Activated CD4-positive, alpha-beta memory T cell treated with anti-CD3 and anti-CD28 coated beads for 36 hours (primary cell): ENCODE data around the gene SPECC1L. TPM values are rescaled to one million over a fixed set of nuclear protein-coding genes. Genes with fewer than 3 reads are reported as not detected.
A peak's percentile ranks its signal among the peaks of the same experiment; 100 is the strongest.

Experiments used
- CTCF ChIA-PET: fragments of 350-600 bp; sonication (Branson Sonifier 250); formaldehyde crosslinking; loops from one replicate; lab custom pipeline; 2021; ENCODE audit warnings: antibody characterized with exemption, inconsistent platforms; lab: Charles Lee
- POLR2A ChIA-PET: fragments of 350-600 bp; sonication (Branson Sonifier 250); formaldehyde crosslinking; loops from one replicate; lab custom pipeline; 2021; ENCODE audit warnings: antibody characterized with exemption; lab: Charles Lee
- DNase-seq: peaks from one replicate; pipeline ENCODE4 v3.0.0-alpha.2; 2020
- H3K27ac Mint-ChIP-seq: one replicate; pipeline ENCODE4 v1.8.0; 2021; ENCODE audit warnings: mixed read lengths
- H3K27me3 Mint-ChIP-seq: one replicate; pipeline ENCODE4 v1.8.0; 2021; ENCODE audit warnings: mixed read lengths
- H3K36me3 Mint-ChIP-seq: one replicate; pipeline ENCODE4 v1.8.0; 2021; ENCODE audit warnings: mixed read lengths
- H3K4me1 Mint-ChIP-seq: one replicate; pipeline ENCODE4 v1.8.0; 2021; ENCODE audit warnings: low read depth, mixed read lengths
- H3K4me3 Mint-ChIP-seq: one replicate; pipeline ENCODE4 v1.8.0; 2021; ENCODE audit warnings: mild to moderate bottlenecking, mixed read lengths
- H3K9me3 Mint-ChIP-seq: one replicate; pipeline ENCODE4 v1.8.0; 2021; ENCODE audit warnings: mixed read lengths
- intact Hi-C: fragments of 100-400 bp; cut with micrococcal nuclease; formaldehyde crosslinking; loops from one replicate; pipeline ENCODE4 v1.15.1; 2023
- total RNA-seq, 2 experiments: library from RNA; stranded (reverse); gene quantifications; one replicate each; pipeline ENCODE4 v1.2.3, GENCODE V29; 2021

SPECC1L gene
- total RNA-seq, 2 experiments from 2014 or later, result 27.7 to 34.3 TPM

- DNase-seq, result peak; percentile 35
- H3K36me3 Mint-ChIP-seq, result peaks cover 14% of the 10 kb centered on the region
- no peak overlapping the region for H3K27ac Mint-ChIP-seq
- H3K4me3 Mint-ChIP-seq, result peak overlapping the region; percentile 5
- intact Hi-C loops, result loop anchor here (2.0 to 5.0 kb wide), 2 partner anchors 35 to 73 kb away; no protein-coding TSS in a partner anchor
- ChIA-PET CTCF (interaction anchor here (1.2 kb wide), 1 partner anchor 157 kb away, joined by 3 read pairs; no protein-coding TSS in a partner anchor), POLR2A (interaction anchor here (0.6 to 1.6 kb wide), 3 partner anchors 69 to 115 kb away, joined by 3 to 7 read pairs (median 3); no protein-coding TSS in a partner anchor)
- no peaks in the 10 kb centered on the region for H3K9me3 Mint-ChIP-seq
- no peaks in the 10 kb centered on the region for H3K27me3 Mint-ChIP-seq
- peaks cover 36% of the 10 kb centered on the region for H3K4me1 Mint-ChIP-seq
Measured at GRCh38 chr22:24400034-24400725, 129.5 kb downstream of the SPECC1L start.

DNA sequence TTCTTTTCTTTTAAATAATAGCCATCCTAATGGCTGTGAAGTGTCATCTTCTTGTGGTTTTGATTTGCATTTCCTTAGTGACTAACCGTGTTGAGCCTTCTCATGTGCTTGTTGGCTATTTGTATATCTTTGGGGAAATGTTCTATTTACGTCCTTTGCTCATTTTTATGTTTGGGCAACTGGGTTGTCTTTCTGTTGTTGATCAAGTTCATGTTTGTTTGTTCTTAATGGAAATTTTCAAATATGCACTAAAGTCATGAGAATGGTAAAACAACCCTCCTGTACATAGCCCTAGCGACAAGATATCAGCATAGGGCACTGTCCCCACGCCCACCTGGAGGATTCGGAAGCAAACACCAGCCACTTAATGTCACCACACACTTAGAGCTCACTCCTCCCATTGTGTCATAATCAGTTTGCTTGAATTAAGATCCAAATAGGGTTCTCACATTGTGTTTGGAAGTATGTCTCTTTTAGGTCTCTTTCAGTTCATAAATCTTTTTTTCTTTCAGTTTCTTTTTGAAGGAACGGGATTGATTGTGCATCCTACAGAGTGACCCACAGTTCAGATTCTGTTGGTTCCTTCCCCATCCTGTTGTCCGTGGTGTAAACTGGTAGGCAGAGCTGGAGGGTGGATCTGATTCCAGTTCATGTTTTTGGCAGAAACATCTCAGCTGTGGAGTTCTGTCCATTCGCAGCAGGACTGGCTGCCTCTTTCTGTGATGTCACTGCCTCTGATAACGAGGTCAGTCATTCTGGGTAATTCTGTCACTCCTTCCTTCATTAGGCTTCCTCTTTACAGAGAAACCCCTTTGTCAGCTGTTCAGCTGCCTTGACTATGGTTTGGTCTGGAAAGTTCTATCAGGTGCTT, 130.3 kb downstream of the SPECC1L start:
- DNase-seq, result no peak
- Mint-ChIP-seq H3K4me3 (peak overlapping the region; percentile 32), H3K36me3 (peaks cover 9% of the 10 kb centered on the region), H3K4me1 (peaks cover 36% of the 10 kb centered on the region), H3K9me3 (no peaks in the 10 kb centered on the region), H3K27ac (peak overlapping the region; percentile 36), H3K27me3 (no peaks in the 10 kb centered on the region)
- intact Hi-C loops, result loop anchor here (2.0 to 5.0 kb wide), 2 partner anchors 34 to 74 kb away; no protein-coding TSS in a partner anchor
- ChIA-PET CTCF (no interaction called here), POLR2A (interaction anchor here (1.3 to 1.6 kb wide), 2 partner anchors 86 to 116 kb away, joined by 3 to 7 read pairs; no protein-coding TSS in a partner anchor)

- Mint-ChIP-seq H3K4me1 (peaks cover 36% of the 10 kb centered on the region), H3K27ac (no peak overlapping the region), H3K4me3 (no peak overlapping the region), H3K27me3 (no peaks in the 10 kb centered on the region), H3K36me3 (peaks cover 4% of the 10 kb centered on the region), H3K9me3 (no peaks in the 10 kb centered on the region)
- ChIA-PET CTCF (no interaction called here), POLR2A (no interaction called here)
- DNase-seq, result no peak
- intact Hi-C loops, result loop anchor here (2.0 to 5.0 kb wide), 2 partner anchors 33 to 75 kb away; no protein-coding TSS in a partner anchor
Measured at GRCh38 chr22:24401931-24402367, 131.3 kb downstream of the SPECC1L start.

DNA sequence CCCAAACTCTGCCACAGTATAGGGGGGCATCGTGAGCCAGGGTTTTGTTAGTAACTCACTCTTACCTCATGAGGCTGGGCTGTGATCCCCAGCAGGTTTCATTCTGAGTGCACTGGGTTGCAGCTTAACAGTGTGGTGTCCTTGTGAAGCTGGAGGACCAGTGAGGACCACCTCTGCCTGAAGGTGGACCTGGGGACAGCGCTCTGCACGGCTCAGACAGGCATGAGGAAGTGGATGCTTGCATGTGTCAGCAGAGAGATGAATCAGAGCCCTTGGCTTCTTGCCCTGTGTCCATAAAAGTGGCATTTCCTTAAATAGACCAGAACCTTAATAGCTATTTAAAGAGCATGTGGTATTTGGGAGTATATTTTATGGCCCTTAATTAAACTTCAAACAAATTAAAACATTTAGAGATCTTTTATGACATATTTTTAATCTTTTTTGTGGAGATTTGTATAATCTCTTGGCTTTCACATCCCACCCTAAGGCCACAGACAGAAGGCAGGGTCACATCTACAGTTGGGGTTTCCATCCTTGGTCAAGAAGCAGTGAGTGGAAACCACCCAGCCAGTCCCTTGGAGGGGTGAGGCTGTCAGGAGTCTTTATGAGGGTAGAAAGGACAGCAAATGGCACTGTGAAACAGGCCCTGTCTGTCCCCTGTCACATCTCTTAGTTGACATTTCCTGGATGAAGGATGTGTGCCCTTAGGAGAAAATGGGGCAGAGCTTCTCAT, 132.0 kb downstream of the SPECC1L start:
- Mint-ChIP-seq H3K4me3 (no peak overlapping the region), H3K9me3 (no peaks in the 10 kb centered on the region), H3K27me3 (no peaks in the 10 kb centered on the region), H3K4me1 (peaks cover 41% of the 10 kb centered on the region), H3K27ac (peak overlapping the region; percentile 16), H3K36me3 (peaks cover 4% of the 10 kb centered on the region)
- DNase-seq, result no peak
- ChIA-PET CTCF (no interaction called here), POLR2A (interaction anchor here (0.9 kb wide), 1 partner anchor 25 kb away, joined by 3 read pairs; the partner anchor contains the start of gene ADORA2A)
- intact Hi-C loops, result loop anchor here (5.0 kb wide), 1 partner anchor 75 kb away; no protein-coding TSS in a partner anchor

GRCh38 chr22:24403346-24403745, 132.7 kb downstream of the SPECC1L start:
- H3K27ac Mint-ChIP-seq, result no peak overlapping the region
- peaks cover 37% of the 10 kb centered on the region for H3K4me1 Mint-ChIP-seq
- intact Hi-C loops, result loop anchor here (5.0 kb wide), 1 partner anchor 76 kb away; no protein-coding TSS in a partner anchor
- peaks cover 4% of the 10 kb centered on the region for H3K36me3 Mint-ChIP-seq
- no peak for DNase-seq
- H3K4me3 Mint-ChIP-seq, result no peak overlapping the region
- H3K9me3 Mint-ChIP-seq, result no peaks in the 10 kb centered on the region
- ChIA-PET CTCF (no interaction called here), POLR2A (interaction anchor here (0.9 kb wide), 1 partner anchor 24 kb away, joined by 3 read pairs; the partner anchor contains the start of gene ADORA2A)
- no peaks in the 10 kb centered on the region for H3K27me3 Mint-ChIP-seq

DNA sequence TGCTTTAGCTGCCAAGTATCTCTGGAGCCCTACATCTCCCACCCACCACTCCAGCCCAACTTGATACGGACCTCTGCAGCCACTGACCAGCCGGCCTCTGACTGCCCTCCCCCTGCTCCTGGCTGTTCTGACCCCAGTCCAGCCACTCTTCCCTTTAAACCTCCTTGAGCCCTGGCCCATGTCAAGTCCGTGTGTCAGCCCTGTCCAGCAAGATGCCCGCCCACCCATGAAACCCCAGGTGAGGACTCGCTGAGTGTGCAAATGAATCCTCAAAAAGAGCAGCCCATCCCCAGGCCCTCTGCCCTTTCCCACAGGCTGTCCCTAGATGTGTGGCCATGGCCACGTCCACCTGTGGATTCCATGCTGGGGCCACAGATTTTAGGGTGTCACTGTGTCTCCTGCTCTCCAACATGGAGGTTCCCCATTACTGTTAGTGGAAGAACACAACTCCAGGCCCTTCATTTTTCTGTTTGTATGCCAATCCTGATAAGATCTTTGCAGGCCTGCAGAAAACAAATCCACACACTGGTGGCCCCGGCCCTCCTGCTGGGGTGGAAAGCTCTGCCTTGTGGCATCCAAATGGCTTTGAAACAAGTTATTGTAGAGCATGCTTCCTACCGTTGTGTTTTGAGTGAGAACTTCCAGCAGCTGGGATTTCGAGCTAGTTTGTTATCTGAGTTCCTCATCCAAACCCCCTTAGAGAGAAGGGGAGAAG, 134.1 kb downstream of the SPECC1L start:
- Mint-ChIP-seq H3K36me3 (peaks cover 4% of the 10 kb centered on the region), H3K27ac (no peak overlapping the region), H3K4me1 (peaks cover 39% of the 10 kb centered on the region), H3K9me3 (no peaks in the 10 kb centered on the region), H3K27me3 (no peaks in the 10 kb centered on the region), H3K4me3 (no peak overlapping the region)
- intact Hi-C loops, result loop anchor here (5.0 kb wide), 1 partner anchor 77 kb away; no protein-coding TSS in a partner anchor
- DNase-seq, result no peak
- ChIA-PET POLR2A (no interaction called here), CTCF (no interaction called here)

GRCh38 chr22:24405631-24406321, 135.1 kb downstream of the SPECC1L start:
- no peak for DNase-seq
- ChIA-PET POLR2A (no interaction called here), CTCF (interaction anchor here (1.8 kb wide), 1 partner anchor 17 kb away, joined by 6 read pairs; no protein-coding TSS in a partner anchor)
- no peak overlapping the region for H3K4me3 Mint-ChIP-seq
- no peaks in the 10 kb centered on the region for H3K9me3 Mint-ChIP-seq
- no peaks in the 10 kb centered on the region for H3K27me3 Mint-ChIP-seq
- intact Hi-C loops, result no loop called here
- no peak overlapping the region for H3K27ac Mint-ChIP-seq
- peaks cover 5% of the 10 kb centered on the region for H3K36me3 Mint-ChIP-seq
- peaks cover 38% of the 10 kb centered on the region for H3K4me1 Mint-ChIP-seq

DNA sequence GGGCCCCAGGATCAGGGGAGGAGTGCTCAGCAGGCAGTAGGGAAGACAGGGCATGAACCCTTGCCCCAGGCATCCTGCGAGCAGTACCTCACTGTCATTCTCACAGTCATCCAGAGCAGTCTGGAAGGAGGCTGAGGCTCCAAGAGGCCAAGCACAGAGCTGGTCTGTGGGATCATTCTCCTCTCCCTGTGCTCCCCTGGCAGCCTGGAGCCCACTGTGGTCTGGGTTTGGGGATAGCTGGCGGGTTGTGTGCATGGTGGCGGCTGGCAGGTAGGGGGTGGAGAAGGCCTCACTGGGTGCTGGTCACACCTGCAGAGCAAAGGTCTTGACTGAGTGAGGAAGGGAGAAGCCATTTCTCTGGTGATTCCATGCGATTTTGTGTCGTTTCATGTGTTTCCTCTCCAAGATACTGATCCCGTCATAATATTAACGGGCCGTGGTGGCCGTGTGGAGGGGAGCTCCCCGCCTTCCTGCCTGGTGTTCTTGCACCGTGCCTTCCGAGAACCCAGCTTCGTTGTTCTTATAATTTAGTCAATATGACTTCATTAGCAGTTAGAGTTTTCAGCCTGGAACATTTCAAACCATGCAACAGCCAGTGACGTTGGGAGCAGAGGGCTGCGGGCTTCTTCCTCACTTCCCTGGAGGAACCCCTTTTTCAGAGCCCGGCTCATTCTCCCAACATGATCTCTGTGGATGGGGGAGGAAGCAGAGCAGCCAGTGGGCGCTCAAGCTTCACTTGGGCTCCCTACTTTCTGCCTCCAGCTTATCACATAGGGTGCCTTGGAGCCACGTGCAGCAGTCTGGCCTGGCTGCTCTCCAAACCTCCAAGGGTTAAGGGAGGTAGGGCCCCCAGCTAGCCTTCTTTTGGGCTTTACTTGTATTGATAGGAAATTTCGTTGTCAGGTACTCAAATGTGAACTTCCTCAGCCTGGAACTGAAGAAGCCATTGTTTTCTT, 136.0 kb downstream of the SPECC1L start:
- Mint-ChIP-seq H3K4me3 (no peak overlapping the region), H3K4me1 (peaks cover 30% of the 10 kb centered on the region), H3K9me3 (no peaks in the 10 kb centered on the region), H3K27me3 (no peaks in the 10 kb centered on the region), H3K36me3 (peaks cover 2% of the 10 kb centered on the region), H3K27ac (no peak overlapping the region)
- ChIA-PET CTCF (interaction anchor here (1.8 kb wide), 1 partner anchor 16 kb away, joined by 6 read pairs; no protein-coding TSS in a partner anchor), POLR2A (no interaction called here)
- intact Hi-C loops, result no loop called here
- no peak for DNase-seq

DNA sequence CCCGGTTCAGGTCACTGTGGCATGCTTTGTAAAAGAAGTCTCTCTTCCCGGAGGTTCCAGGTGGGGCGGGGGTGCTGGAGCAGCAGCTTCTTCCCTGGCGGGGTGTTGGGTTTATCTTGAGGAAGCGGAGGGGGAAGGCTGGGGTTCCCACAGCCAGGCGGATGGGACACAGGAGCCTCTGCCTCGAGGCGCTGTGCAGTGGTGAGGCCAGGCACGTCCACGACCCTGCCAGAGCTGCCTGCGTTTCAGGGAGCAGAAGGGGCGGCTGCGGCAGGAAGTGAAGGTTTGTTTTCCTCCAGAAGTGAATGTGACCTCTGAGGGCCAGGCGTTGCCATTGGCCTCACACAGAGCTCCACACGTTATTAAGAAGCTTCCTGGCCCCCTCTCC, 136.6 kb downstream of the SPECC1L start:
- peaks cover 1% of the 10 kb centered on the region for H3K36me3 Mint-ChIP-seq
- H3K4me3 Mint-ChIP-seq, result no peak overlapping the region
- no peaks in the 10 kb centered on the region for H3K9me3 Mint-ChIP-seq
- intact Hi-C loops, result no loop called here
- no peak overlapping the region for H3K27ac Mint-ChIP-seq
- ChIA-PET CTCF (interaction anchor here (1.8 kb wide), 1 partner anchor 16 kb away, joined by 6 read pairs; no protein-coding TSS in a partner anchor), POLR2A (no interaction called here)
- H3K27me3 Mint-ChIP-seq, result no peaks in the 10 kb centered on the region
- peaks cover 27% of the 10 kb centered on the region for H3K4me1 Mint-ChIP-seq
- DNase-seq, result no peak

GRCh38 chr22:24407884-24408283, 137.3 kb downstream of the SPECC1L start:
- H3K4me3 Mint-ChIP-seq, result no peak overlapping the region
- peaks cover 22% of the 10 kb centered on the region for H3K4me1 Mint-ChIP-seq
- no peak overlapping the region for H3K27ac Mint-ChIP-seq
- intact Hi-C loops, result no loop called here
- H3K36me3 Mint-ChIP-seq, result peaks cover 1% of the 10 kb centered on the region
- ChIA-PET POLR2A (no interaction called here), CTCF (interaction anchor here (1.0 kb wide), 1 partner anchor 16 kb away, joined by 3 read pairs; no protein-coding TSS in a partner anchor)
- no peak for DNase-seq
- H3K9me3 Mint-ChIP-seq, result no peaks in the 10 kb centered on the region
- H3K27me3 Mint-ChIP-seq, result no peaks in the 10 kb centered on the region
